ENCODE results near the gene FRK.

DNA sequence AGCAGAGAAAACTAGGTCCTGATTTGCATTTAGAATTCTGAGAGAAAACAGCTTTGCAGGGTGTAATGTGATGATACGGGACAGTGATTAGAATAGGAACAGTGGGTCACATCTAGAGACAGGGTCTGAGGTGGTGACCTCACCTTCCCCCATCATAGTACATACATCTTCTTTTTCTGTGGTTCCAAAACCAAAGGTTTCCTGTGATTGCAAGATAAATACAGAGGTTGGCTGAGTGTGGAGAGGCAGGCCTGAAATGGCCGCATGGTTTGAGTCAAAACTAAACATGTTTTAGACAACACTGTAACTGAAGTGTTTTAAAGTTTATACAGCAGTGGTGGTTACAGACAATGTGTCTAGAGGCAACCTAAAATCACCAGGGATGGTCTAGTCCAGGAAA, 29.6 kb upstream of the FRK start:
- TF ChIP-seq EP300 (IDR thresholded peaks at IDR 0.05), result no peak
- TF ChIP-seq, protein P1, sequence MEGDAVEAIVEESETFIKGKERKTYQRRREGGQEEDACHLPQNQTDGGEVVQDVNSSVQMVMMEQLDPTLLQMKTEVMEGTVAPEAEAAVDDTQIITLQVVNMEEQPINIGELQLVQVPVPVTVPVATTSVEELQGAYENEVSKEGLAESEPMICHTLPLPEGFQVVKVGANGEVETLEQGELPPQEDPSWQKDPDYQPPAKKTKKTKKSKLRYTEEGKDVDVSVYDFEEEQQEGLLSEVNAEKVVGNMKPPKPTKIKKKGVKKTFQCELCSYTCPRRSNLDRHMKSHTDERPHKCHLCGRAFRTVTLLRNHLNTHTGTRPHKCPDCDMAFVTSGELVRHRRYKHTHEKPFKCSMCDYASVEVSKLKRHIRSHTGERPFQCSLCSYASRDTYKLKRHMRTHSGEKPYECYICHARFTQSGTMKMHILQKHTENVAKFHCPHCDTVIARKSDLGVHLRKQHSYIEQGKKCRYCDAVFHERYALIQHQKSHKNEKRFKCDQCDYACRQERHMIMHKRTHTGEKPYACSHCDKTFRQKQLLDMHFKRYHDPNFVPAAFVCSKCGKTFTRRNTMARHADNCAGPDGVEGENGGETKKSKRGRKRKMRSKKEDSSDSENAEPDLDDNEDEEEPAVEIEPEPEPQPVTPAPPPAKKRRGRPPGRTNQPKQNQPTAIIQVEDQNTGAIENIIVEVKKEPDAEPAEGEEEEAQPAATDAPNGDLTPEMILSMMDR (IDR thresholded peaks at IDR 0.05), result no peak

Measured in sigmoid colon (tissue), 4 donors.